Measurements from ENCODE around the gene RBM22.

RBM22 gene

DNA sequence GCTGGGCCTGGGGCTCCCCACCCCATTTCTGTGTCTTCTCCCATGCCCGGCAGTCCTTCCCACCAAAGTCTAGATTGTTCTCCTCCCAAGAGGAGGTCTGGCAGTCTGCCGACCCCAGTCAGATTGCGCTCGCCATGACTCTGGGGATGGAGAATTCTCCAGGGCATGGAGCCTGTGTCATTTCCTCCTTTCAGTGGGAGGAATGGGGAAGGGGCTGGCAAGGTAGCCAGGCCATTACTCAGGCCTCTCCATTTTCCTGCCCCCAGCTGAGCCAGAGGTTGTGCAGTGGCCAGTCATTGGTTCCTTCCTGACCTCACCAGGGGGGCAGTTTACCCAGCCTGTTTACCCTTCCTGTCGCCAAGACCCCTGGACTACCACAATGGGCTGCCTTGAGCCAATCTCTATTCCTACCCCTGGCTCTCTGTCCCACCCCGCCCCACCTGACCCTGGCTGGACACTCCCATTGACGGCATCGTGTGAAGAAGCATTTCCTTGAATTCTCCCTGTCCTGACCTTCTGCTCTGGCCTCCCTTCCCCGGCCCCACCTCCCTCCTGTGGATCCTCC is 59.8 kb downstream of the RBM22 start:
- Histone ChIP-seq H3K27me3 (replicated peaks; ENCODE audit: insufficient read depth, low read length) (no peaks in the 10 kb centered on the region; the same call in 1 of the 2 replicates), H3F3A (ENCODE audit: insufficient read depth, low read length) (no peaks in the 10 kb centered on the region), H3K4me3 (ENCODE audit: low read length) (no peak overlapping the region), H3K36me3 (replicated peaks; ENCODE audit: insufficient read depth, low read length) (no peaks in the 10 kb centered on the region), H3K4me2 (ENCODE audit: low read depth, low read length) (no peak overlapping the region), H3K79me2 (ENCODE audit: low read length) (no peaks in the 10 kb centered on the region), H3K9me3 (replicated peaks; ENCODE audit: insufficient read depth, low read length) (no peaks in the 10 kb centered on the region), H3K9ac (ENCODE audit: low read length) (no peak overlapping the region), H3K9me2 (replicated peaks; ENCODE audit: insufficient read depth, low read length) (no peaks in the 10 kb centered on the region), H3K27ac (ENCODE audit: low read length) (no peak overlapping the region), H4K20me1 (ENCODE audit: insufficient read depth, low read length) (no peaks in the 10 kb centered on the region), H3K4me1 (ENCODE audit: low read length) (no peaks in the 10 kb centered on the region), H2AFZ (ENCODE audit: low read length) (no peak overlapping the region)
- TF ChIP-seq EZH2 (optimal IDR thresholded peaks at IDR 0.05; ENCODE audit: low read depth, low read length) (no peak), EZH2phosphoT487 (IDR thresholded peaks at IDR 0.05; ENCODE audit: low read length) (no peak)
- TF ChIP-seq, protein P1, sequence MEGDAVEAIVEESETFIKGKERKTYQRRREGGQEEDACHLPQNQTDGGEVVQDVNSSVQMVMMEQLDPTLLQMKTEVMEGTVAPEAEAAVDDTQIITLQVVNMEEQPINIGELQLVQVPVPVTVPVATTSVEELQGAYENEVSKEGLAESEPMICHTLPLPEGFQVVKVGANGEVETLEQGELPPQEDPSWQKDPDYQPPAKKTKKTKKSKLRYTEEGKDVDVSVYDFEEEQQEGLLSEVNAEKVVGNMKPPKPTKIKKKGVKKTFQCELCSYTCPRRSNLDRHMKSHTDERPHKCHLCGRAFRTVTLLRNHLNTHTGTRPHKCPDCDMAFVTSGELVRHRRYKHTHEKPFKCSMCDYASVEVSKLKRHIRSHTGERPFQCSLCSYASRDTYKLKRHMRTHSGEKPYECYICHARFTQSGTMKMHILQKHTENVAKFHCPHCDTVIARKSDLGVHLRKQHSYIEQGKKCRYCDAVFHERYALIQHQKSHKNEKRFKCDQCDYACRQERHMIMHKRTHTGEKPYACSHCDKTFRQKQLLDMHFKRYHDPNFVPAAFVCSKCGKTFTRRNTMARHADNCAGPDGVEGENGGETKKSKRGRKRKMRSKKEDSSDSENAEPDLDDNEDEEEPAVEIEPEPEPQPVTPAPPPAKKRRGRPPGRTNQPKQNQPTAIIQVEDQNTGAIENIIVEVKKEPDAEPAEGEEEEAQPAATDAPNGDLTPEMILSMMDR (IDR thresholded peaks at IDR 0.05; ENCODE audit: low read length): no peak
- DNase-seq: no peak

All from MM.1S (cell line).